ENCODE results near the gene GPR173. TPM values are rescaled to one million over a fixed set of nuclear protein-coding genes. Genes with fewer than 3 reads are reported as not detected.

GPR173 gene
- total RNA-seq, 3 donors from 2014 or later = 0.38 to 2.2 (median 1.3) TPM

GRCh38 chrX:53004811-53005210, 43.8 kb upstream of the GPR173 start:
- no peak for DNase-seq
- Histone ChIP-seq H3K4me3 (no peak overlapping the region), H3K9me3 (no peaks in the 10 kb centered on the region), H3K36me3 (ENCODE audit: low read depth) (no peaks in the 10 kb centered on the region), H3K4me1 (ENCODE audit: low read depth) (no peaks in the 10 kb centered on the region)
- intact Hi-C loops (cut with DNase I, micrococcal nuclease) = no loop called here
- TF ChIP-seq CTCF (IDR thresholded peaks at IDR 0.05) = no peak
- no peak for ATAC-seq

- H3K36me3 ChIP-seq (ENCODE audit: low read depth) = no peaks in the 10 kb centered on the region
- TF ChIP-seq CTCF (IDR thresholded peaks at IDR 0.05) = no peak
- intact Hi-C loops (cut with DNase I, micrococcal nuclease) = no loop called here
- no peaks in the 10 kb centered on the region for H3K4me1 ChIP-seq (ENCODE audit: low read depth)
- no peak overlapping the region for H3K4me3 ChIP-seq
- ATAC-seq (no peak), DNase-seq (no peak)
- no peaks in the 10 kb centered on the region for H3K9me3 ChIP-seq
These were observed 43.3 kb upstream of the GPR173 start for GRCh38 chrX:53005327-53005726.

GRCh38 chrX:53009032-53009431, 39.6 kb upstream of the GPR173 start:
- H3K9me3 ChIP-seq = no peaks in the 10 kb centered on the region
- no peak overlapping the region for H3K4me3 ChIP-seq
- no peaks in the 10 kb centered on the region for H3K36me3 ChIP-seq (ENCODE audit: low read depth)
- no peak for TF ChIP-seq CTCF (IDR thresholded peaks at IDR 0.05)
- intact Hi-C loops (cut with DNase I, micrococcal nuclease) = no loop called here
- DNase-seq (no peak), ATAC-seq (no peak)
- no peaks in the 10 kb centered on the region for H3K4me1 ChIP-seq (ENCODE audit: low read depth)

- Histone ChIP-seq H3K4me3 (no peak overlapping the region), H3K36me3 (ENCODE audit: low read depth) (no peaks in the 10 kb centered on the region), H3K4me1 (ENCODE audit: low read depth) (no peaks in the 10 kb centered on the region), H3K9me3 (no peaks in the 10 kb centered on the region)
- intact Hi-C loops (cut with DNase I, micrococcal nuclease) = no loop called here
- DNase-seq (no peak), ATAC-seq (no peak)
- no peak for TF ChIP-seq CTCF (IDR thresholded peaks at IDR 0.05)
These were observed 35.3 kb upstream of the GPR173 start for GRCh38 chrX:53013291-53013690.

- ATAC-seq (no peak), DNase-seq (no peak)
- intact Hi-C loops (cut with DNase I, micrococcal nuclease) = no loop called here
- H3K36me3 ChIP-seq (ENCODE audit: low read depth) = no peaks in the 10 kb centered on the region
- no peaks in the 10 kb centered on the region for H3K4me1 ChIP-seq (ENCODE audit: low read depth)
- H3K9me3 ChIP-seq = no peaks in the 10 kb centered on the region
- no peak for TF ChIP-seq CTCF (IDR thresholded peaks at IDR 0.05)
- no peak overlapping the region for H3K4me3 ChIP-seq
These were observed 30.0 kb upstream of the GPR173 start for GRCh38 chrX:53018627-53019026.

GRCh38 chrX:53022381-53022780, 26.2 kb upstream of the GPR173 start:
- intact Hi-C loops (cut with DNase I, micrococcal nuclease) = no loop called here
- TF ChIP-seq CTCF (IDR thresholded peaks at IDR 0.05) = no peak

More at GRCh38 chrX:53022381-53022780, 26.2 kb upstream of the GPR173 start:
- ATAC-seq (no peak), DNase-seq (no peak)
- no peaks in the 10 kb centered on the region for H3K4me1 ChIP-seq (ENCODE audit: low read depth)
- H3K9me3 ChIP-seq = no peaks in the 10 kb centered on the region
- no peaks in the 10 kb centered on the region for H3K36me3 ChIP-seq (ENCODE audit: low read depth)
- no peak overlapping the region for H3K4me3 ChIP-seq
